GM18861 (cell line): ENCODE measurements around the gene EFCAB6.

Experiments used
- ATAC-seq: cut with Tn5 transposase; IDR thresholded peaks from one replicate; pipeline ENCODE4 v1.9.1; 2021; ENCODE audit not compliant: unreplicated experiment

Gene EFCAB6

DNA sequence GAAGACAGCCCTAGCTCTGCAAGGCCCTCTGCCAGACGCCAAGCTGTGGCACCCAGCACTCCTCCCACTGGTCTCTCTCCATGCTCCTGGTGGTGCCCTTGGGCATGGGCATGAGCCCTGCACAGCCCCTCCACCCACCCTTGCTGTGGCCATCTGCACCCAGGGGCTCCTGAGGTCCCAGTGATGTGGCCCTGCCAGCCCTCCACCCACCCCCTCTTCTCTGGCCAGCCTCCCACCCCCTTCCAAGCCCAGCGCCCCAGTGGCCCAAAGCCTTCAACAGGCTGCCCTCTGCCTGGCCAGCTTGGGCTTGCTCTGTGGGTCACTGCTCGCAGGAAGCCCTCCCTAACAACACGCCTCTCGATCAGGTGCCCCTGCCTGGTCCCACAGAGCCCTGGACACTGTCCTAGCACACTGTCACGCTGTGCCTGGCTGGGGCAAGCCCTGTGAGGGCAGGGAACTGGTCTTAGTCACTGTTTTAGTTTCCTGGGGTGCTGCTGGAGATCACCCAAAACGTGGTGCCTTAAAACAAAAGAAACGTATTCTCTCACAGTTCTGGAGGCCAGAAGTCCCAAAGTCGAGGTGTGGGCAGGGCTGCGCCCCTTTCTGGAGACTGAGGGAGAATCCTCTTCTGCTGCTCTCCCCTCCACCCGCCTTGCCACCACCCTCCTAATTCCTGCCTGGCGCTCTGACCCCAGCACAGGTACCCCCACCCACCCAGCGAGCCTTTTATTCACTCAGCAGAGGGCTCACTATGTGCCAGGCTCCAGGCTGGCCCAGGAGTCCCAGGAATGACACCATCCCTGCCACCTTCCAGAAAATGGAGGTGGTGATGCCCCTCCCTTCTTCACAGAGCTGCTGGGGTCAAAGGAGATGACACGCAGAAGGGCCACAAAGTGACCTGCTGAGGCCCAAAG, 35.5 kb upstream of the EFCAB6 start:
- no peak for ATAC-seq

GRCh38 chr22:43846966-43847365, 34.9 kb upstream of the EFCAB6 start:
- no peak for ATAC-seq

- no peak for ATAC-seq
Observed at GRCh38 chr22:43845981-43846380, 33.9 kb upstream of the EFCAB6 start.

GRCh38 chr22:43844560-43845545, 32.7 kb upstream of the EFCAB6 start:
- ATAC-seq: no peak

GRCh38 chr22:43843783-43844530, 31.9 kb upstream of the EFCAB6 start:
- ATAC-seq: no peak

DNA sequence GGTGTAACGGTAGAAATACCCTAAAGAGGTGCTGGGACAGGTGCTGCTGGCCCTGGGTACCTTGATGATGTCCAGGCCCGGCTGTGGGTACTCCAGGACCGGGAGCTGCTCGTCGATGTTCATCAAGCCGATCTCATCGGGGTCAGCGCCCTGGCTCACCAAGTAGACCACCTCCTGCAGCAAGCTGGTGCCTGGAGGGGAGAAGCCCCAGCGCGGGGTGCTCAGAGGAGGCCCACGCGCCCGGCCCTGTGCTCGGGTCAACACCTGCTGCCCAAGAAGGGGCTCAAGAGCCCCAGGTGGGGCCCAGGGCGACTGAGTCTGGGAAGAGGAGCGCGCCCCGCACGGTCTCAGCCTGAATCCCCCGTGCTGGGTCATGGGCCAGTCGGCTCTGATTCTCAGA, 29.6 kb upstream of the EFCAB6 start:
- ATAC-seq: no peak

GRCh38 chr22:43840851-43841250, 28.7 kb upstream of the EFCAB6 start:
- ATAC-seq: no peak

- ATAC-seq: no peak
Observed at GRCh38 chr22:43840431-43840830, 28.3 kb upstream of the EFCAB6 start.

DNA sequence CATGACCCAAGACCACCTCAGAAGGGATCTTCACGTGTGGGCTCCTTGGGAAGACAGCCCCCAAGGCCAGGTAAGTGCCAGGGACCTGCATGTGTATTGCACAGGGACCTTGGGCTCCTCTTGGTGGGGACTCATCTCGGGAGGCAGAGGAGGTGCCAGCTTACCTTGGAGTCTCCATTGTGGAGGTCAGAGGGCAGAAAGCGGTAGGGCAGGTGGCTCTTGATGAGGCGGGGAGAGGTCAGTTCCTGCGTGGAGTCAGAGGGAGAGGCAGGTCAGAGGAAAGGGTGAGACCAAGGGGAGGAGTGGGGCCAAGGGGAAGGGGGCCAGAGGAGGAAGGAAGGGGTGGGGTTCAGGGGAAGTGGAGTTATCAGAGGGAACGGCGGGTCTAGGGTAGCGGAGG, 27.7 kb upstream of the EFCAB6 start:
- no peak for ATAC-seq

DNA sequence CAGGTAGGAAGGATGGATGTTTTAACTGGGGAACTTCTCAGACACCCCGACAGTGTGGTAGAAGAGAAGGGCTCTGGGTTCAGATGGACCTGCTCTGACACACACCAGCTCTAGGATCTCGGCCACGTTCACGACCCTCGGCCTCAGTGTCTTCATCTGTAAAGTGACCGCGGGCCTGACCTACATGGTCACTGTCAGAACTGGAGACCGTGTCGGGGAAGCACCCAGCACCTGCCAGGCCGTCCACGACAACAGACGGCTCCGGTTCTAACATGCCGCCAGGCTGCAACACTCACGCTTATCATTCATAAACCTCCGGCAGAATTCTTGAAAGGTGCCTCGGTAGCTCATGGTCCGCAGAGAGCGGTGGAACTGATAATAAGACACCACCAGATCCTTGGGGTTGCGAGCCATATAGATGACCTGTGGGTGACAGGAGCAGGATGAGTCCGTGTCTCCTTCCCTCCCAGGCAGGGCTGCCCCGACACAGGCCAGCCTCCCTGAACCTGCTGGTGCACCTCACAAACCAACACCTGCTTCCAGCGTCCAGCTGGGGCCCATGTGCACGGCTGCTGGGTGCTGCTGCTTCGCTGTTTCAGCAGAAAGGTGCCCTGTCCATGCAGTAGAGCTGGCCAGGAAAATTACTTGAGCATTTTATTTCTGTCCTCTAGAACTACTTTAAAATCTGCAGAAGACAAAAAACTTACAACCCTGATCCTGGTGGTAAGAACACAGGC, 26.6 kb upstream of the EFCAB6 start:
- no peak for ATAC-seq

DNA sequence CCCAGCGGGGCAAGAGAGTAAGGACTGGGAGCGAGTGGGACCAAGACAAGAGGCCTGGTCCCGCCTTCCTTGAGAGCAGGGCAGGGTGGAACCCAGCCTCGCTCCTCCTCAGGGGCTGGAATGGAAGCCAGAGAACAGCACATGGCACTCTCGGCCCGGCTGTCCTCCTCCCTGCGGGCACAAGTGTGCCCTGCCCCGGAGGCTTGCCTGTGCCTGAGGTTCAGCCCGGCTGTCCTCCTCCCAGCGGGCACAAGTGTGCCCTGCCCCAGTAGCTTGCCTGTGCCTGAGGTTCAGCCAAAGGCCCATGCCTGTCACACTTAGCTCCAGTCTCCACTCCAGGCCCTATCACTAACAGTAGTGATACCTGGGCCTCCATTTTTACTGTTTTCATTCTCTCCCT, 26.1 kb upstream of the EFCAB6 start:
- ATAC-seq: no peak

DNA sequence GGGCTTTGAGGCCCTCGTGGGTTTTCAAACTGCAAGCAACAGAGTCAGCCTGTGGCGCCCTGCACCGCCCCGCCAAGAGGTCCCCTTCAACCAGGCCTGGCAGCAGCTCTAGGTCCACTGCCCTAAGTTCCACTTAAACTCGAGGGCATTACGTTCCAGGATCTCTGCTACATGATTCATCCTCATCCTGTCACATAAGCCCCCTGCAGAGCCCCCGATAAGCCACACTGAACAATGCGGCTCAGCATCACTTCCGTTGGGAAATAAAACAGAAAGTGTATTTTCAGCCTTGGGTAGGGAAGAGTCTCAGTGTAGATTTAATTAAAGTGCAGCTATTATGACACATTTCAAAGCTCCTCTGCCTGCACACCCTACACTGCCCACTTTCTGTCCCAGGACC, 25.6 kb upstream of the EFCAB6 start:
- ATAC-seq: no peak

- ATAC-seq: no peak
Observed at GRCh38 chr22:43835736-43836135, 23.6 kb upstream of the EFCAB6 start.

- no peak for ATAC-seq
Observed at GRCh38 chr22:43835166-43835565, 23.1 kb upstream of the EFCAB6 start.

DNA sequence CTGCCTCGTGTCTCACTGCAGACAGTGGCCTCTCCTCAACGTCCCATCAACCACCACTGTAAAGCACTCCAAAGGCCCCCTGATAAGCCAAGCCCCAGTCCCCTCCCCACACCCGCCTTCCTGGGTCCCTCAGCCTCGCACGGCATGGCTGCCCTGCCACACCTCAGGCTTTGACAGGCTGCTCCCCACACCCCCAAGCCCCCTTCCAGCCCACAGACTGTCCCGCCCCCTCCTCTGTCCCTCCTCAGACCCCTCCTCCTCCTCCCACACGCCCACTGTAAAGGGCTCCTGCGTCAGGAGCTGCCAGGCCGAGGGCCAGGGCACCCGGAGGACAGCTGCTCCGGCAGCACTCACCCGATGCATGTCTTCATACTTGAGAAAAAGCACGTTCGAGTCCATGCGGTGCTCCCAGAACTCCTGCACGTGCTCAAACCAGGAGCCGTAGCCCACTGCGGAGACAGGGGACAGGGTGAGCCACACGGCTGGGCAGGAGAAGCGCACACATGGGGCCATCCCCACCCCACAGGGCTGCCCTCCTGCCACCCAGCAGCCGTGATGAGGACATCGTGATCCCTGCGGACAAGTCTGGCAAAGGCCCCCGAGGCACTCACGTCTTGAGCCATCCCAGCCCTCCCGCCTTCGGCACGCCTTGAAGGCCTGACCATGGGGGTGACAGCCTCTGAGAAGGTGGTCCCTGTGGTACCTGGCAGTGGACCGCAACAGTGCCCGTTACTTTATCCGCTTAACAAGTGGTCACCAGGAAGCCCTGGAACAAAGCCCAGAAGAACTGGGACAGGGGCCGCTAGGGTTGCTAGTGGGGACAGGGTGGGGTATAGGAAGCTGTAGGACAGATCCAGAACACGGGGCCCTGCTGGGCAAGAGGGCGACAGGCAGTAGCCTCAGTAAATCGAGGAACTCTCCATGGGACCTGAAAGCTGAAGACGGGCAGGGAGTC, 21.5 kb upstream of the EFCAB6 start:
- no peak for ATAC-seq

GRCh38 chr22:43832393-43833265, 20.5 kb upstream of the EFCAB6 start:
- no peak for ATAC-seq

DNA sequence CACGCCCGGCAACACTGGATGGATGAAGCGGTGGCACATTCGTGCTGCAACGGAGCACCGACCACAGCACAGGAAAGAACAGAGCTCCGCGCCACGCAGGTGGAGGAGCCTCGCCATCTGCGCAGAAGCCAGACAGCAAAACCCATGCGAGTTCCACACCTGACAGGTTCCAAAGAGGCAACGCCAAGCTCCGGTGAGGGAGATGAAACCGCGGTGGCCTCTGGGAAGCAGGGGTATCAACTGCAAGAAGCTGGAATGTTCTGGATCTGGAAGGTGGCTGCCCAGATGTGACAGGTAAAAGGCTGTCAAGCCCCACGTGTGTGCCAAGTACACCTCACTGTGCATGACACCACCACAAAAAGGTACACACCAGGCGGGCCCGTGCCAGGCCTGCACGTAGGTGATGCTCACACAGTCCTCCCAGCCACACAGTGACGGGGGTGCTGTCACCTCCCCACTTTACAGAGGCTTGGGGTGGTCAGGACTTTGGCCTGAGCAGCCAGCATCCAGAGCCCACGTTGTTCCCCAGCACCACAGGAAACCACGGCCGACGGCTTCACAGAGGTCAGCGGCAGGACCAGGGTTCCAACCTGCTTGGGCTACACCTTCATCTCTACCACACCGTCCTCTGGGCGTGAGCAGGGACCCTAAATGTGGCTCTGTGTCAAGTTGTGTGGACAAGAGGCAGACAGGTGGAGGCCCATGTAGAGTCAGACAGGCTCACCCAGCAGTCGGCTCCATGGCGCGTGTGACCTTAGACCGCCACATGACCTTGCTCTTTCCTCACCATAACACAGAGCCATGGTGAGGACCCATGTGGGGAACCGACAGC, 19.7 kb upstream of the EFCAB6 start:
- no peak for ATAC-seq
